ENCODE results near the gene ACR.

DNA sequence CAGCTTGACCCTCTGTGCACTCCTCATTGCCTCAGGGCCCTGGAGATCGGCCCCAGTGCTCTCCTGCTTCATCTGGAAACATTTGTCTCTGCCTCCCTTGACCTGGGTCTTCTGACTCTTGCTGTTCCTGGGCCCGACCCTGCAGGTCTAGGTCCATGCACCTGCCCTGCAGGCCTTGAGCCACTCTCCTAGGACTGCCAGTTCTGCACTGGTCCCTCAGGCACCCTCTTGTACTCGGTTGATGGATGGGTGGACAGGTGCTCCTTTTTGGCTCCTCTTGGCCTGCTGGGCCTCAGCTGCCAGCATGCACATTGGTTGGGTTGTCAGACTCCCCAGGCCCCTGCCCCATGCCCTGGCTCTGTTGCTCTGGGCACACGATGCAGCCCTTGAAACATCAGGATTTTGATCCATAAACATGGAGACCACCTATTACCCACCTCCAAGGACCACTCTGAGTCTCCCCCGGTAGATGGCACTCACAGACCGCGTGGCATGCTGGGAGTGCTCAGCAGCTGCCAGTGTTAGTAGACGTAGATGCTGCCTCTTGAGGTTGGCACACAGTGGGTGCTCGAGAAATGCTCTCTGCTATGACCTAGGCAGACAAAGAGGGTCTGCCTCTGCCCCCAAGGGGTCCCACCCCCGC lies 20.2 kb upstream of the ACR start:
- TF ChIP-seq, protein P1, sequence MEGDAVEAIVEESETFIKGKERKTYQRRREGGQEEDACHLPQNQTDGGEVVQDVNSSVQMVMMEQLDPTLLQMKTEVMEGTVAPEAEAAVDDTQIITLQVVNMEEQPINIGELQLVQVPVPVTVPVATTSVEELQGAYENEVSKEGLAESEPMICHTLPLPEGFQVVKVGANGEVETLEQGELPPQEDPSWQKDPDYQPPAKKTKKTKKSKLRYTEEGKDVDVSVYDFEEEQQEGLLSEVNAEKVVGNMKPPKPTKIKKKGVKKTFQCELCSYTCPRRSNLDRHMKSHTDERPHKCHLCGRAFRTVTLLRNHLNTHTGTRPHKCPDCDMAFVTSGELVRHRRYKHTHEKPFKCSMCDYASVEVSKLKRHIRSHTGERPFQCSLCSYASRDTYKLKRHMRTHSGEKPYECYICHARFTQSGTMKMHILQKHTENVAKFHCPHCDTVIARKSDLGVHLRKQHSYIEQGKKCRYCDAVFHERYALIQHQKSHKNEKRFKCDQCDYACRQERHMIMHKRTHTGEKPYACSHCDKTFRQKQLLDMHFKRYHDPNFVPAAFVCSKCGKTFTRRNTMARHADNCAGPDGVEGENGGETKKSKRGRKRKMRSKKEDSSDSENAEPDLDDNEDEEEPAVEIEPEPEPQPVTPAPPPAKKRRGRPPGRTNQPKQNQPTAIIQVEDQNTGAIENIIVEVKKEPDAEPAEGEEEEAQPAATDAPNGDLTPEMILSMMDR (IDR thresholded peaks at IDR 0.05), result no peak
- TF ChIP-seq, protein P2, sequence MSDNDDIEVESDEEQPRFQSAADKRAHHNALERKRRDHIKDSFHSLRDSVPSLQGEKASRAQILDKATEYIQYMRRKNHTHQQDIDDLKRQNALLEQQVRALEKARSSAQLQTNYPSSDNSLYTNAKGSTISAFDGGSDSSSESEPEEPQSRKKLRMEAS (IDR thresholded peaks at IDR 0.05; ENCODE audit: low read depth), result no peak
- TF ChIP-seq, protein P3, sequence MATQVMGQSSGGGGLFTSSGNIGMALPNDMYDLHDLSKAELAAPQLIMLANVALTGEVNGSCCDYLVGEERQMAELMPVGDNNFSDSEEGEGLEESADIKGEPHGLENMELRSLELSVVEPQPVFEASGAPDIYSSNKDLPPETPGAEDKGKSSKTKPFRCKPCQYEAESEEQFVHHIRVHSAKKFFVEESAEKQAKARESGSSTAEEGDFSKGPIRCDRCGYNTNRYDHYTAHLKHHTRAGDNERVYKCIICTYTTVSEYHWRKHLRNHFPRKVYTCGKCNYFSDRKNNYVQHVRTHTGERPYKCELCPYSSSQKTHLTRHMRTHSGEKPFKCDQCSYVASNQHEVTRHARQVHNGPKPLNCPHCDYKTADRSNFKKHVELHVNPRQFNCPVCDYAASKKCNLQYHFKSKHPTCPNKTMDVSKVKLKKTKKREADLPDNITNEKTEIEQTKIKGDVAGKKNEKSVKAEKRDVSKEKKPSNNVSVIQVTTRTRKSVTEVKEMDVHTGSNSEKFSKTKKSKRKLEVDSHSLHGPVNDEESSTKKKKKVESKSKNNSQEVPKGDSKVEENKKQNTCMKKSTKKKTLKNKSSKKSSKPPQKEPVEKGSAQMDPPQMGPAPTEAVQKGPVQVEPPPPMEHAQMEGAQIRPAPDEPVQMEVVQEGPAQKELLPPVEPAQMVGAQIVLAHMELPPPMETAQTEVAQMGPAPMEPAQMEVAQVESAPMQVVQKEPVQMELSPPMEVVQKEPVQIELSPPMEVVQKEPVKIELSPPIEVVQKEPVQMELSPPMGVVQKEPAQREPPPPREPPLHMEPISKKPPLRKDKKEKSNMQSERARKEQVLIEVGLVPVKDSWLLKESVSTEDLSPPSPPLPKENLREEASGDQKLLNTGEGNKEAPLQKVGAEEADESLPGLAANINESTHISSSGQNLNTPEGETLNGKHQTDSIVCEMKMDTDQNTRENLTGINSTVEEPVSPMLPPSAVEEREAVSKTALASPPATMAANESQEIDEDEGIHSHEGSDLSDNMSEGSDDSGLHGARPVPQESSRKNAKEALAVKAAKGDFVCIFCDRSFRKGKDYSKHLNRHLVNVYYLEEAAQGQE (IDR thresholded peaks at IDR 0.05; ENCODE audit: low read depth, low read length), result no peak
- no peak for TF ChIP-seq MXI1 (IDR thresholded peaks at IDR 0.05; ENCODE audit: low read depth, low read length)
- no peak for TF ChIP-seq TAF1 (IDR thresholded peaks at IDR 0.05; ENCODE audit: borderline replicate concordance, low read depth, low read length)
- TF ChIP-seq, protein P4, sequence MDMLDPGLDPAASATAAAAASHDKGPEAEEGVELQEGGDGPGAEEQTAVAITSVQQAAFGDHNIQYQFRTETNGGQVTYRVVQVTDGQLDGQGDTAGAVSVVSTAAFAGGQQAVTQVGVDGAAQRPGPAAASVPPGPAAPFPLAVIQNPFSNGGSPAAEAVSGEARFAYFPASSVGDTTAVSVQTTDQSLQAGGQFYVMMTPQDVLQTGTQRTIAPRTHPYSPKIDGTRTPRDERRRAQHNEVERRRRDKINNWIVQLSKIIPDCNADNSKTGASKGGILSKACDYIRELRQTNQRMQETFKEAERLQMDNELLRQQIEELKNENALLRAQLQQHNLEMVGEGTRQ (IDR thresholded peaks at IDR 0.05; ENCODE audit: borderline replicate concordance, low read depth, low read length), result no peak
- no peak for TF ChIP-seq GATA2 (CRISPR knock-in tag; IDR thresholded peaks at IDR 0.05)
- no peak for TF ChIP-seq POLR2AphosphoS5 (IDR thresholded peaks at IDR 0.05; ENCODE audit: low read depth, low read length)
- TF ChIP-seq RAD21 (IDR thresholded peaks at IDR 0.05; ENCODE audit: low read length), result no peak
- TF ChIP-seq EZH2phosphoT487 (IDR thresholded peaks at IDR 0.05; ENCODE audit: borderline replicate concordance, low read depth), result no peak
- TF ChIP-seq RCOR1 (IDR thresholded peaks at IDR 0.05; ENCODE audit: low read length), result no peak
- no peak for TF ChIP-seq TCF12 (IDR thresholded peaks at IDR 0.05)
- TF ChIP-seq SIN3A (IDR thresholded peaks at IDR 0.05; ENCODE audit: borderline replicate concordance, low read depth, low read length), result no peak
- TF ChIP-seq NFIC (IDR thresholded peaks at IDR 0.05; ENCODE audit: borderline replicate concordance), result no peak
